Colonic mucosa (tissue), 4 donors: ENCODE measurements around the gene C5orf34. TPM values are rescaled to one million over a fixed set of nuclear protein-coding genes. Genes with fewer than 3 reads are reported as not detected.

Experiments used
- DNase-seq: peaks from one replicate; pipeline ENCODE4 v3.0.0-alpha.2; 2020
- H3K27ac ChIP-seq: fragments of 200-600 bp; one replicate; pipeline ENCODE4 v1.8.0; 2021
- H3K27me3 ChIP-seq: fragments of 200-600 bp; one replicate; pipeline ENCODE4 v1.8.0; 2021
- H3K36me3 ChIP-seq: fragments of 200-600 bp; one replicate; pipeline ENCODE4 v1.8.0; 2021
- H3K4me1 ChIP-seq: fragments of 200-600 bp; one replicate; pipeline ENCODE4 v1.8.0; 2021; ENCODE audit warnings: mild to moderate bottlenecking
- H3K4me3 ChIP-seq: fragments of 200-600 bp; one replicate; pipeline ENCODE4 v1.8.0; 2021
- H3K9ac ChIP-seq, 2 donors: one replicate each; pipeline ENCODE4 v1.7.0; 2013; ENCODE audit warnings: control low read depth in 2 of 2, low read depth in 2 of 2, low read length in 2 of 2
- H3K9me3 ChIP-seq: fragments of 200-600 bp; one replicate; pipeline ENCODE4 v1.8.0; 2021
- intact Hi-C: fragments of 100-400 bp; cut with DNase I; formaldehyde crosslinking; loops from one replicate; pipeline ENCODE4 v1.14.1; 2022
- total RNA-seq, 2 donors: library from RNA; stranded (reverse); fragmentation: NEBNext Ultra II Directional in 1 of 2; extraction: Animal tissue kit (Norgen Biotek cat#: 25700) in 1 of 2; gene quantifications; one replicate each; pipeline ENCODE4 v1.2.1, GENCODE V29; 2021
- TF ChIP-seq, protein P1 (sequence below): fragments of 200-600 bp; IDR thresholded peaks from one replicate; pipeline ENCODE4 v1.8.0; 2022; ENCODE audit warnings: antibody characterized with exemption, mild to moderate bottlenecking
- donor health status: healthy.
- donor health status: DM: no; HTN: no; CAD: no.
- donor health status: DM: no; HTN: no; CAD: no.

Gene C5orf34
- total RNA-seq, 2 donors from 2014 or later, result 1.9 to 5.0 TPM

DNA sequence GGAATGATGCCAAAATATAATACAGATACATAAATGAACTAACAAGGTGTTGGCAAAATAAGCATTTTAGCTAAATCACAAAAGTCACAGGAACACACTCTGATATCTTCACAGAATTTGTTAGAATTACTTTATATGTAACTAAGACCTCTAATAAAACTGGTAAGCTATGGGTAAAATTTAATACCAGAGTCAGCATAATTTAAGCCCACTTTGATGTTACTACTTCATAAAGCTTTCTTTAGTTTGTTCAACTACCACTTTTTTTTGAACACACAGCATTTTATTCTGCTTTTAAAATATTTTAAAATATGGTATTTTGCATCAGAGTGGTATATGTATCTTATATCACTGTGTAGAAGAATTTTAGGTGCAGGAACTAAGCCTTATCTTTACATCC lies 22.0 kb upstream of the C5orf34 start:
- Histone ChIP-seq H3K27ac (no peak overlapping the region), H3K9ac (no peak overlapping the region), H3K9me3 (no peaks in the 10 kb centered on the region), H3K4me1 (no peaks in the 10 kb centered on the region), H3K36me3 (peaks cover 14% of the 10 kb centered on the region), H3K27me3 (no peaks in the 10 kb centered on the region), H3K4me3 (no peak overlapping the region)
- intact Hi-C loops, result no loop called here
- TF ChIP-seq, protein P1, sequence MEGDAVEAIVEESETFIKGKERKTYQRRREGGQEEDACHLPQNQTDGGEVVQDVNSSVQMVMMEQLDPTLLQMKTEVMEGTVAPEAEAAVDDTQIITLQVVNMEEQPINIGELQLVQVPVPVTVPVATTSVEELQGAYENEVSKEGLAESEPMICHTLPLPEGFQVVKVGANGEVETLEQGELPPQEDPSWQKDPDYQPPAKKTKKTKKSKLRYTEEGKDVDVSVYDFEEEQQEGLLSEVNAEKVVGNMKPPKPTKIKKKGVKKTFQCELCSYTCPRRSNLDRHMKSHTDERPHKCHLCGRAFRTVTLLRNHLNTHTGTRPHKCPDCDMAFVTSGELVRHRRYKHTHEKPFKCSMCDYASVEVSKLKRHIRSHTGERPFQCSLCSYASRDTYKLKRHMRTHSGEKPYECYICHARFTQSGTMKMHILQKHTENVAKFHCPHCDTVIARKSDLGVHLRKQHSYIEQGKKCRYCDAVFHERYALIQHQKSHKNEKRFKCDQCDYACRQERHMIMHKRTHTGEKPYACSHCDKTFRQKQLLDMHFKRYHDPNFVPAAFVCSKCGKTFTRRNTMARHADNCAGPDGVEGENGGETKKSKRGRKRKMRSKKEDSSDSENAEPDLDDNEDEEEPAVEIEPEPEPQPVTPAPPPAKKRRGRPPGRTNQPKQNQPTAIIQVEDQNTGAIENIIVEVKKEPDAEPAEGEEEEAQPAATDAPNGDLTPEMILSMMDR, result no peak
- DNase-seq, result no peak

DNA sequence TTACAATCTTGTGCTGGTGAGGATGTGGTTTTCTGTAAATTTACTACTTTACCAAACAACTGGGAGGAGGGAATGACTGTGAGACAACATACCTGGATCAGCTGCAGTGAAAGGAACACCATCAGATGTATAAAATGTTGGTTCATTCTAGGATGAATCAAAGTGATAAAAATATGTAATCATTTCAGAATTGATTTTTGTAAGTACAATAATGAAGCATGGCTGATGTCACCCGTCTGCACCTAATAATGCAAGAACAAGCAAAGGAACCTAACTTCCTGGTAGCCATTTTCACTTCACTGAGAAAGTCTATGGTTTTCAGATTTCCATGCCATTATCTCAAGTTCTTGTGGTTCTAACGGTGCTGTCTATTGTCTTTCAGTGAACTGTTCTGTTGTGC lies 18.7 kb upstream of the C5orf34 start:
- no peaks in the 10 kb centered on the region for H3K4me1 ChIP-seq
- H3K9ac ChIP-seq, result no peak overlapping the region
- no peaks in the 10 kb centered on the region for H3K27me3 ChIP-seq
- H3K9me3 ChIP-seq, result no peaks in the 10 kb centered on the region
- no peak overlapping the region for H3K27ac ChIP-seq
- TF ChIP-seq, protein P1, result no peak
- peaks cover 18% of the 10 kb centered on the region for H3K36me3 ChIP-seq
- no peak for DNase-seq
- no peak overlapping the region for H3K4me3 ChIP-seq
- intact Hi-C loops, result no loop called here

DNA sequence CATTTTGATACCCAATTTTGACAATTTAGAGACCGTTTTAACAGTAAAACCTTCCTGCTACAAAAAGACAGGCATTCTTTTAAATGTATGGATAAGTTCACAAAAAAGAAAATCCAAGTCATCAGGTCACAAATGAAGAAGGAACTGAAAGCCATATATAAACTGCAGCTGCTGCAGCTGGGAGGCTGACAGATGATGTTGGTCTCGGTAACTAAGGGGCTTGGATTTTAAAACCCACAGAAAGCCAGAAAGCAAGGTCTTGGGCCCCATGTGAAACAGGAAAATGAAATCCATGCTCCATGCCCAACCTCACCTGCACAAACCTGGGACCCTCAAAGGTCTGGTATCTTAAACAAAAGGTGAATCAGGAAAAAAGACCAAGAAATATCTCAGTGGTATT lies 15.7 kb upstream of the C5orf34 start:
- Histone ChIP-seq H3K36me3 (peaks cover 18% of the 10 kb centered on the region), H3K4me3 (no peak overlapping the region), H3K9me3 (no peaks in the 10 kb centered on the region), H3K4me1 (no peaks in the 10 kb centered on the region), H3K27ac (no peak overlapping the region), H3K27me3 (no peaks in the 10 kb centered on the region), H3K9ac (no peak overlapping the region)
- intact Hi-C loops, result no loop called here
- TF ChIP-seq, protein P1, result no peak
- DNase-seq, result no peak

DNA sequence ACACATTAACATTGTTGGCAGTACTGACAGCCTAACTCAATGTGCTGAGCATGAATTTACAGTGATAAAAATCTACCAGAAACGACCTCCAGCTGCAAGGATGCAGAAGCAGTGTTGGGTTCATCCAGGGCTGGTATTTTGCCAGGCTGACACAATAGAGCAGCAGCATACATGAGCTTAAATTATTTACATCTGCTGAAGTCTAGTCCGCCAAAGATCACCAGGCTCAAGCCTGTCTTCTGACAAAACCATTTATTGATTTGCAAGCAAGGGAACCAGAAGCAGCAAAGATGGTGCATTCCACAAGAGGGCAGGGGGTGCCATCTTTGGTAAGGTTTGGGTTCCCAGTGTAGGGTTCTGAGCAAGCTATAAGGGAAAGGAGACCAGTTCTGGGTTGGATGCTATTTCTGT lies 8.7 kb upstream of the C5orf34 start:
- Histone ChIP-seq H3K27ac (no peak overlapping the region), H3K4me3 (no peak overlapping the region), H3K36me3 (no peaks in the 10 kb centered on the region), H3K9ac (no peak overlapping the region), H3K27me3 (no peaks in the 10 kb centered on the region), H3K9me3 (no peaks in the 10 kb centered on the region), H3K4me1 (no peaks in the 10 kb centered on the region)
- TF ChIP-seq, protein P1, result no peak
- no peak for DNase-seq
- intact Hi-C loops, result no loop called here

DNA sequence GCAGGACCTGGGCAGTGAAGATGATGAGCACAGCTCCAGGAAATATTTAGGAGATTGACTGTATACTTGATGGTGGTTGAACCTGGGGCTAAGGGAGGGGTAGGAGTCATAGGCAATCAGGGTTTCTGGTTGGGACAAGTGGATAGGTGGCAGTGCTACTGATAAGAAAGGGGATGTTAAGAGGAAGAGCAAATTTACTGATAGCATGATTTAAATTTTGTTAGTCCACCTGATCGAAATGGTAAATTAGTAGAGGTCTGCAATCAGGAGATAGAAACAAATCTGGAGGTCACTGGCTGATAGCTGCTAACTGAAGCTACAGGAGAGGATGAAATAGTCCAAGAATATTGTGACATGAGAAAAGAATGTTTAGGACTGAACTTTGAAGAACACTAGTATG lies 5.7 kb upstream of the C5orf34 start:
- Histone ChIP-seq H3K27ac (no peak overlapping the region), H3K36me3 (no peaks in the 10 kb centered on the region), H3K9ac (no peak overlapping the region), H3K9me3 (no peaks in the 10 kb centered on the region), H3K4me1 (no peaks in the 10 kb centered on the region), H3K27me3 (no peaks in the 10 kb centered on the region), H3K4me3 (no peak overlapping the region)
- TF ChIP-seq, protein P1, result no peak
- intact Hi-C loops, result no loop called here
- DNase-seq, result no peak

DNA sequence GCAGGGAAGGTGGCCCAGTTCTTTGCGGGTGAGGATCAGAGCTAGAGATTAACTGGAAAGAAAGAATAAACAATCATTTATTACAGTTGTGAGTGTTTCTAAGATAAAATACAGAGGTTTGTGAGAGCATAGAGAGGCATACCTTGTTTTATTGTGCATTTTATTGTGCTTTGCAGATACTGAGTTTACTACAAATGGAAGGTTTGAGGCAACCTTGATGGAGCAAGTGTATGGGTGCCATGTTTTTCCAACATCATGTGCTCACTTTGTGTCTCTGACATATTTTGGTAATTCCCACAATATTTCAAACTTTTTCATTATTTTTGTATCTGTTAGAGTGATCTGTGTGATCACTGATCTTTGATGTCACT lies 715 bp upstream of the C5orf34 start:
- TF ChIP-seq, protein P1, result no peak
- peak overlapping the region; percentile 57 for H3K4me3 ChIP-seq
- DNase-seq, result peak; percentile 22
- H3K27me3 ChIP-seq, result no peaks in the 10 kb centered on the region
- H3K9me3 ChIP-seq, result no peaks in the 10 kb centered on the region
- intact Hi-C loops, result no loop called here
- peak overlapping the region; percentile 80 for H3K27ac ChIP-seq
- peaks cover 7% of the 10 kb centered on the region for H3K4me1 ChIP-seq
- H3K36me3 ChIP-seq, result no peaks in the 10 kb centered on the region
- H3K9ac ChIP-seq, result peak overlapping the region; percentile 38 to 68
